HCT116 (cell line): ENCODE data around the gene ATP8A2. TPM values are rescaled to one million over a fixed set of nuclear protein-coding genes. Genes with fewer than 3 reads are reported as not detected.

Experiments used
- ATAC-seq: fragments of 200-7000 bp; cut with Tn5 transposase; 2 replicates; pipeline ENCODE4 v1.9.1; 2020; ENCODE audit warnings: mild to moderate bottlenecking, moderate library complexity
- BruUV-seq: library from RNA; stranded (reverse); fragments of 400-500 nt; replicated peaks from 2 replicates; lab custom pipeline; 2021; lab: Mats Ljungman, UMichigan
- CTCF ChIA-PET: fragments of 300-600 bp; sonication (Branson Sonifier 250); formaldehyde crosslinking; loops from one replicate; lab custom pipeline; 2021; ENCODE audit warnings: antibody characterized with exemption; lab: Charles Lee
- POLR2A ChIA-PET: fragments of 300-600, 350-600 bp; sonication (Branson Sonifier 250); formaldehyde crosslinking; loops from one replicate; lab custom pipeline; 2021; ENCODE audit warnings: antibody characterized with exemption; lab: Charles Lee
- RAD21 ChIA-PET, 2 experiments: fragments of 300-600 bp; sonication (Branson Sonifier 250); formaldehyde crosslinking; loops; one replicate each; lab custom pipeline; 2023; ENCODE audit warnings: low total read pairs in 2 of 2; ENCODE audit not compliant: uncharacterized antibody in 2 of 2, unreplicated experiment in 2 of 2, low non-redundant PET in 1 of 2; lab: Charles Lee
- DNase-seq: peaks from one replicate; pipeline ENCODE4 v3.0.0-alpha.2; 2010; ENCODE audit warnings: low read depth, low spot score
- H2AFZ ChIP-seq: fragments of 200-600 bp; shearing (Covaris generic), sonication (generic); 2 replicates; pipeline ENCODE4 v1.6.1; 2017; ENCODE audit warnings: low read depth, mixed run types, mixed read lengths, antibody characterized with exemption, low read length; ENCODE audit not compliant: poor library complexity, severe bottlenecking
- H3K27ac ChIP-seq: 2 replicates; pipeline ENCODE4 v1.5.1; 2012; ENCODE audit warnings: low read depth, low read length
- H3K27me3 ChIP-seq: fragments of 200-600 bp; sonication (generic); 2 replicates; pipeline ENCODE4 v1.6.1; 2016; ENCODE audit warnings: mixed run types, low read length, mixed read lengths; ENCODE audit not compliant: insufficient read depth
- H3K36me3 ChIP-seq, 2 experiments: fragments of 200-500 bp in 1 of 2; fragments of 200-600 bp in 1 of 2; sonication (Bioruptor generic) in 1 of 2; sonication (generic) in 1 of 2; 2 replicates each; pipeline versions ENCODE4 v1.5.1 to v1.6.1; 2014 to 2016; ENCODE audit warnings: low read length in 2 of 2, inconsistent platforms in 1 of 2, mixed read lengths in 1 of 2, mixed run types in 1 of 2; ENCODE audit not compliant: insufficient read depth in 2 of 2, control insufficient read depth in 1 of 2
- H3K4me1 ChIP-seq, 2 experiments: fragments of 200-600 bp in 1 of 2; sonication (generic) in 1 of 2; 2 replicates each; pipeline versions ENCODE4 v1.5.1 to v1.6.1; 2012 to 2017; ENCODE audit warnings: low read length in 2 of 2, inconsistent platforms in 1 of 2, mild to moderate bottlenecking in 1 of 2, mixed read lengths in 1 of 2, mixed run types in 1 of 2, moderate library complexity in 1 of 2; ENCODE audit not compliant: insufficient read depth in 2 of 2, control insufficient read depth in 1 of 2
- H3K4me2 ChIP-seq: fragments of 200-600 bp; sonication (generic); 2 replicates; pipeline ENCODE4 v1.6.1; 2017; ENCODE audit warnings: mixed run types, low read length, mixed read lengths
- H3K4me3 ChIP-seq, 2 experiments: fragments of 200-600 bp in 1 of 2; sonication (generic) in 1 of 2; replicated peaks in 1 of 2; 2 replicates each; pipeline ENCODE4 v1.5.1; 2011 to 2016; ENCODE audit warnings: low read length in 2 of 2, control low read depth in 1 of 2, low read depth in 1 of 2, mild to moderate bottlenecking in 1 of 2, mixed read lengths in 1 of 2, mixed run types in 1 of 2
- H3K79me2 ChIP-seq: fragments of 200-600 bp; sonication (generic); 2 replicates; pipeline ENCODE4 v1.6.1; 2017; ENCODE audit warnings: mild to moderate bottlenecking, mixed run types, low read length, moderate library complexity, mixed read lengths; ENCODE audit not compliant: insufficient read depth
- H3K9ac ChIP-seq: fragments of 200-600 bp; sonication (generic); 2 replicates; pipeline ENCODE4 v1.6.1; 2016; ENCODE audit warnings: low read length, mixed read lengths
- H3K9me2 ChIP-seq: fragments of 200-600 bp; sonication (generic), shearing (Covaris generic); 2 replicates; pipeline ENCODE4 v1.6.1; 2017; ENCODE audit warnings: mixed run types, mild to moderate bottlenecking, moderate library complexity; ENCODE audit not compliant: insufficient read depth
- H3K9me3 ChIP-seq, 2 experiments: fragments of 200-500 bp in 1 of 2; fragments of 200-600 bp in 1 of 2; sonication (Bioruptor generic) in 1 of 2; sonication (generic) in 1 of 2; 2 replicates each; pipeline ENCODE4 v1.6.1; 2014 to 2017; ENCODE audit warnings: low read length in 2 of 2, mixed read lengths in 2 of 2, inconsistent platforms in 1 of 2, low read depth in 1 of 2, mild to moderate bottlenecking in 1 of 2, mixed run types in 1 of 2, moderate library complexity in 1 of 2; ENCODE audit not compliant: control insufficient read depth in 1 of 2, insufficient read depth in 1 of 2
- H4K20me1 ChIP-seq: fragments of 200-600 bp; sonication (generic), shearing (Covaris generic); 2 replicates; pipeline ENCODE4 v1.6.1; 2017; ENCODE audit warnings: mixed run types, mild to moderate bottlenecking, moderate library complexity; ENCODE audit not compliant: insufficient read depth
- CBX3 ChIP-seq: IDR thresholded peaks from 2 replicates; pipeline ENCODE4 v1.6.1; 2012; ENCODE audit warnings: low read depth
- CEBPB ChIP-seq: IDR thresholded peaks from 2 replicates; pipeline ENCODE4 v1.6.1; 2012; ENCODE audit warnings: low read depth
- EGR1 ChIP-seq: IDR thresholded peaks from 2 replicates; pipeline ENCODE4 v1.6.1; 2012; ENCODE audit warnings: low read depth
- ELF1 ChIP-seq: IDR thresholded peaks from 2 replicates; pipeline ENCODE4 v1.6.1; 2012; ENCODE audit warnings: low read depth, borderline replicate concordance
- EZH2phosphoT487 ChIP-seq: fragments of 200-600 bp; IDR thresholded peaks from 2 replicates; pipeline ENCODE4 v1.6.1; 2018; ENCODE audit warnings: antibody characterized with exemption, borderline replicate concordance
- FOSL1 ChIP-seq: IDR thresholded peaks from 2 replicates; pipeline ENCODE4 v1.6.1; 2012; ENCODE audit warnings: low read depth
- JUND ChIP-seq: IDR thresholded peaks from 2 replicates; pipeline ENCODE4 v1.6.1; 2012
- POLR2A ChIP-seq: IDR thresholded peaks from 2 replicates; pipeline ENCODE4 v1.7.0; 2011; ENCODE audit warnings: borderline replicate concordance; ENCODE audit not compliant: insufficient read depth, insufficient read length; ENCODE audit errors: extremely low read depth
- POLR2AphosphoS5 ChIP-seq: IDR thresholded peaks from 2 replicates; pipeline ENCODE4 v1.6.1; 2011; ENCODE audit warnings: mild to moderate bottlenecking, low read depth, low read length, moderate library complexity
- SIN3A ChIP-seq: IDR thresholded peaks from 2 replicates; pipeline ENCODE4 v1.6.1; 2012; ENCODE audit warnings: low read depth
- SRF ChIP-seq: IDR thresholded peaks from 2 replicates; pipeline ENCODE4 v1.6.1; 2012; ENCODE audit warnings: low read depth
- TCF7L2 ChIP-seq: IDR thresholded peaks from 2 replicates; pipeline ENCODE4 v1.7.0; 2011; ENCODE audit warnings: borderline replicate concordance, inconsistent platforms; ENCODE audit not compliant: insufficient read depth, insufficient read length; ENCODE audit errors: extremely low read depth
- YY1 ChIP-seq: IDR thresholded peaks from 2 replicates; pipeline ENCODE4 v1.6.1; 2011; ENCODE audit warnings: low read length, low read depth, moderate library complexity, mild to moderate bottlenecking; ENCODE audit not compliant: insufficient replicate concordance; ENCODE audit errors: extremely low read depth
- ZNF274 ChIP-seq: fragments of 200-500 bp; sonication (Bioruptor generic); IDR thresholded peaks from 2 replicates; pipeline ENCODE4 v1.6.1; 2014; ENCODE audit warnings: mild to moderate bottlenecking, low read depth, low read length, inconsistent platforms
- intact Hi-C: fragments of 100-400 bp; cut with micrococcal nuclease; formaldehyde crosslinking; loops from 2 replicates; pipeline ENCODE4 v1.10.0; 2022
- total RNA-seq: library from RNA; stranded (reverse); gene quantifications from one replicate; pipeline ENCODE4 v1.2.1, GENCODE V29; 2021; ENCODE audit not compliant: unreplicated experiment
- TF ChIP-seq, protein P1 (sequence below): IDR thresholded peaks from 2 replicates; pipeline ENCODE4 v1.6.1; 2012
- TF ChIP-seq, protein P2 (sequence below), 3 experiments: fragments of 200-600 bp in 1 of 3; sonication (generic) in 1 of 3; IDR thresholded peaks in 2 of 3; conservative IDR thresholded peaks in 1 of 3; 2 replicates each; pipeline ENCODE4 v1.5.1; 2012 to 2017; ENCODE audit warnings: low read depth in 2 of 3, low read length in 2 of 3, antibody characterized with exemption in 1 of 3, borderline replicate concordance in 1 of 3, control low read depth in 1 of 3, mild to moderate bottlenecking in 1 of 3, mixed read lengths in 1 of 3, mixed run types in 1 of 3, moderate library complexity in 1 of 3; ENCODE audit not compliant: insufficient read depth in 1 of 3
- TF ChIP-seq, protein P3 (sequence below): IDR thresholded peaks from 2 replicates; pipeline ENCODE4 v1.6.1; 2011; ENCODE audit warnings: mild to moderate bottlenecking, low read length, moderate library complexity; ENCODE audit not compliant: insufficient replicate concordance; ENCODE audit errors: extremely low read depth
- TF ChIP-seq, protein P4 (sequence below): IDR thresholded peaks from 2 replicates; pipeline ENCODE4 v1.6.1; 2012; ENCODE audit warnings: low read depth
- TF ChIP-seq, protein P5 (sequence below): IDR thresholded peaks from 2 replicates; pipeline ENCODE4 v1.6.1; 2012

Gene ATP8A2
- total RNA-seq, 1 experiment from 2014 or later = not detected

DNA sequence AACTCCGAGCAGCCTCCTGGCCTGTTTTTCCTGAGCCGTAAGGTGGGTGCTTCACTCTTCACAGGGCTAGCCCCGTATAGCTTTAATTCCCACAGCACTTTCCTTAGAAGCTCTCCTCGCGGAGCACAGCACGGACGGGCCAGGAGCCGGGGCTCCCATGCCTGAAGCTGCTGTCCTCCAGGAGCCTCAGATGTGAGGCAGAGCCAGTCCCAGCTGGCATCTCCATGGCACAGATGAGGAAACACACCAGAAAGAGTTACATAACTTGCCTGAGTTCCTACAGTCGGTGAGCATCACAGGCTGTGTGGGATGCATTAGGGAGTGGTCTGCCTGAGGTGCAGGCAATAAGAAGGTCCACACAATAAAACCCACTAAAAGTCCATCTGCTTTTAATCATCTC is 118.5 kb downstream of the ATP8A2 start:
- no peak for ATAC-seq
- ChIA-PET RAD21 (no interaction called here), CTCF (no interaction called here), POLR2A (no interaction called here)
- Histone ChIP-seq H3K4me2 (no peak overlapping the region), H3K9me3 (no peaks in the 10 kb centered on the region), H3K9ac (no peak overlapping the region), H2AFZ (no peak overlapping the region), H3K27me3 (peaks cover 84% of the 10 kb centered on the region), H3K27ac (no peak overlapping the region), H3K4me1 (no peaks in the 10 kb centered on the region), H3K36me3 (no peaks in the 10 kb centered on the region), H3K79me2 (no peaks in the 10 kb centered on the region), H3K9me2 (no peaks in the 10 kb centered on the region), H3K4me3 (no peak overlapping the region), H4K20me1 (no peaks in the 10 kb centered on the region)
- DNase-seq = no peak
- BruUV-seq = no TSS peak
- TF ChIP-seq POLR2A (no peak), YY1 (no peak), FOSL1 (no peak), ELF1 (no peak), SRF (no peak), JUND (no peak), SIN3A (no peak), ZNF274 (no peak), EGR1 (no peak), TCF7L2 (no peak), CBX3 (no peak), CEBPB (no peak), POLR2AphosphoS5 (no peak), EZH2phosphoT487 (no peak)
- TF ChIP-seq, protein P1, sequence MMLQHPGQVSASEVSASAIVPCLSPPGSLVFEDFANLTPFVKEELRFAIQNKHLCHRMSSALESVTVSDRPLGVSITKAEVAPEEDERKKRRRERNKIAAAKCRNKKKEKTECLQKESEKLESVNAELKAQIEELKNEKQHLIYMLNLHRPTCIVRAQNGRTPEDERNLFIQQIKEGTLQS = no peak
- TF ChIP-seq, protein P2, sequence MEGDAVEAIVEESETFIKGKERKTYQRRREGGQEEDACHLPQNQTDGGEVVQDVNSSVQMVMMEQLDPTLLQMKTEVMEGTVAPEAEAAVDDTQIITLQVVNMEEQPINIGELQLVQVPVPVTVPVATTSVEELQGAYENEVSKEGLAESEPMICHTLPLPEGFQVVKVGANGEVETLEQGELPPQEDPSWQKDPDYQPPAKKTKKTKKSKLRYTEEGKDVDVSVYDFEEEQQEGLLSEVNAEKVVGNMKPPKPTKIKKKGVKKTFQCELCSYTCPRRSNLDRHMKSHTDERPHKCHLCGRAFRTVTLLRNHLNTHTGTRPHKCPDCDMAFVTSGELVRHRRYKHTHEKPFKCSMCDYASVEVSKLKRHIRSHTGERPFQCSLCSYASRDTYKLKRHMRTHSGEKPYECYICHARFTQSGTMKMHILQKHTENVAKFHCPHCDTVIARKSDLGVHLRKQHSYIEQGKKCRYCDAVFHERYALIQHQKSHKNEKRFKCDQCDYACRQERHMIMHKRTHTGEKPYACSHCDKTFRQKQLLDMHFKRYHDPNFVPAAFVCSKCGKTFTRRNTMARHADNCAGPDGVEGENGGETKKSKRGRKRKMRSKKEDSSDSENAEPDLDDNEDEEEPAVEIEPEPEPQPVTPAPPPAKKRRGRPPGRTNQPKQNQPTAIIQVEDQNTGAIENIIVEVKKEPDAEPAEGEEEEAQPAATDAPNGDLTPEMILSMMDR (IDR thresholded peaks at IDR 0.05 in 2 of 3, conservative IDR thresholded peaks at IDR 0.05 in 1 of 3; ENCODE audit: borderline replicate concordance in 1 of 3, insufficient read depth in 1 of 3, low read depth in 2 of 3, low read length in 2 of 3) = no peak
- TF ChIP-seq, protein P3, sequence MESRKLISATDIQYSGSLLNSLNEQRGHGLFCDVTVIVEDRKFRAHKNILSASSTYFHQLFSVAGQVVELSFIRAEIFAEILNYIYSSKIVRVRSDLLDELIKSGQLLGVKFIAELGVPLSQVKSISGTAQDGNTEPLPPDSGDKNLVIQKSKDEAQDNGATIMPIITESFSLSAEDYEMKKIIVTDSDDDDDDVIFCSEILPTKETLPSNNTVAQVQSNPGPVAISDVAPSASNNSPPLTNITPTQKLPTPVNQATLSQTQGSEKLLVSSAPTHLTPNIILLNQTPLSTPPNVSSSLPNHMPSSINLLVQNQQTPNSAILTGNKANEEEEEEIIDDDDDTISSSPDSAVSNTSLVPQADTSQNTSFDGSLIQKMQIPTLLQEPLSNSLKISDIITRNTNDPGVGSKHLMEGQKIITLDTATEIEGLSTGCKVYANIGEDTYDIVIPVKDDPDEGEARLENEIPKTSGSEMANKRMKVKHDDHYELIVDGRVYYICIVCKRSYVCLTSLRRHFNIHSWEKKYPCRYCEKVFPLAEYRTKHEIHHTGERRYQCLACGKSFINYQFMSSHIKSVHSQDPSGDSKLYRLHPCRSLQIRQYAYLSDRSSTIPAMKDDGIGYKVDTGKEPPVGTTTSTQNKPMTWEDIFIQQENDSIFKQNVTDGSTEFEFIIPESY = no peak
- TF ChIP-seq, protein P4, sequence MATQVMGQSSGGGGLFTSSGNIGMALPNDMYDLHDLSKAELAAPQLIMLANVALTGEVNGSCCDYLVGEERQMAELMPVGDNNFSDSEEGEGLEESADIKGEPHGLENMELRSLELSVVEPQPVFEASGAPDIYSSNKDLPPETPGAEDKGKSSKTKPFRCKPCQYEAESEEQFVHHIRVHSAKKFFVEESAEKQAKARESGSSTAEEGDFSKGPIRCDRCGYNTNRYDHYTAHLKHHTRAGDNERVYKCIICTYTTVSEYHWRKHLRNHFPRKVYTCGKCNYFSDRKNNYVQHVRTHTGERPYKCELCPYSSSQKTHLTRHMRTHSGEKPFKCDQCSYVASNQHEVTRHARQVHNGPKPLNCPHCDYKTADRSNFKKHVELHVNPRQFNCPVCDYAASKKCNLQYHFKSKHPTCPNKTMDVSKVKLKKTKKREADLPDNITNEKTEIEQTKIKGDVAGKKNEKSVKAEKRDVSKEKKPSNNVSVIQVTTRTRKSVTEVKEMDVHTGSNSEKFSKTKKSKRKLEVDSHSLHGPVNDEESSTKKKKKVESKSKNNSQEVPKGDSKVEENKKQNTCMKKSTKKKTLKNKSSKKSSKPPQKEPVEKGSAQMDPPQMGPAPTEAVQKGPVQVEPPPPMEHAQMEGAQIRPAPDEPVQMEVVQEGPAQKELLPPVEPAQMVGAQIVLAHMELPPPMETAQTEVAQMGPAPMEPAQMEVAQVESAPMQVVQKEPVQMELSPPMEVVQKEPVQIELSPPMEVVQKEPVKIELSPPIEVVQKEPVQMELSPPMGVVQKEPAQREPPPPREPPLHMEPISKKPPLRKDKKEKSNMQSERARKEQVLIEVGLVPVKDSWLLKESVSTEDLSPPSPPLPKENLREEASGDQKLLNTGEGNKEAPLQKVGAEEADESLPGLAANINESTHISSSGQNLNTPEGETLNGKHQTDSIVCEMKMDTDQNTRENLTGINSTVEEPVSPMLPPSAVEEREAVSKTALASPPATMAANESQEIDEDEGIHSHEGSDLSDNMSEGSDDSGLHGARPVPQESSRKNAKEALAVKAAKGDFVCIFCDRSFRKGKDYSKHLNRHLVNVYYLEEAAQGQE = no peak
- TF ChIP-seq, protein P5, sequence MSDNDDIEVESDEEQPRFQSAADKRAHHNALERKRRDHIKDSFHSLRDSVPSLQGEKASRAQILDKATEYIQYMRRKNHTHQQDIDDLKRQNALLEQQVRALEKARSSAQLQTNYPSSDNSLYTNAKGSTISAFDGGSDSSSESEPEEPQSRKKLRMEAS = no peak
- intact Hi-C loops = no loop called here
